Tibial nerve (tissue), 4 donors: ENCODE measurements around the gene TMEM207. TPM values are rescaled to one million over a fixed set of nuclear protein-coding genes. Genes with fewer than 3 reads are reported as not detected.

Experiments used
- DNase-seq, 2 donors: peaks; one replicate each; pipeline ENCODE4 v3.0.0-alpha.2; 2019; ENCODE audit warnings: low spot score in 2 of 2
- H3K27ac ChIP-seq, 4 donors: fragments of 200-600 bp; sonication (generic) in 3 of 4; one replicate each; pipeline ENCODE4 v1.5.1; 2017 to 2019; ENCODE audit warnings: mild to moderate bottlenecking in 1 of 4
- H3K27me3 ChIP-seq, 2 donors: fragments of 200-600 bp; sonication (generic) in 1 of 2; one replicate each; pipeline versions ENCODE4 v1.5.1 to v1.6.0; 2017 to 2019
- H3K36me3 ChIP-seq, 3 donors: fragments of 200-600 bp; sonication (generic); one replicate each; pipeline ENCODE4 v1.5.1; 2018 to 2019
- H3K4me1 ChIP-seq, 4 donors: fragments of 200-600 bp; sonication (generic) in 3 of 4; one replicate each; pipeline ENCODE4 v1.5.1; 2017 to 2019
- H3K4me3 ChIP-seq, 4 donors: fragments of 200-600 bp; sonication (generic) in 3 of 4; one replicate each; pipeline ENCODE4 v1.5.1; 2017 to 2019; ENCODE audit warnings: mild to moderate bottlenecking in 1 of 4, moderate library complexity in 1 of 4
- H3K9me3 ChIP-seq, 4 donors: fragments of 200-600 bp; sonication (generic) in 3 of 4; one replicate each; pipeline ENCODE4 v1.5.1; 2017 to 2019
- CTCF ChIP-seq, 5 experiments: fragments of 200-600 bp in 3 of 5; fragments of 450-650 bp in 2 of 5; sonication (generic) in 3 of 5; IDR thresholded peaks; one replicate each; pipeline ENCODE4 v1.5.1; 2016 to 2019; ENCODE audit warnings: antibody characterized with exemption in 5 of 5, mild to moderate bottlenecking in 3 of 5, moderate library complexity in 2 of 5
- EP300 ChIP-seq, 2 donors: sonication (generic); formaldehyde crosslinking; IDR thresholded peaks; one replicate each; pipeline ENCODE4 v1.6.1; 2017; ENCODE audit warnings: antibody characterized with exemption in 2 of 2, mild to moderate bottlenecking in 1 of 2
- POLR2A ChIP-seq, 2 donors: fragments of 450-650 bp; IDR thresholded peaks; one replicate each; pipeline ENCODE4 v1.6.1; 2017; ENCODE audit warnings: antibody characterized with exemption in 2 of 2, mild to moderate bottlenecking in 2 of 2, moderate library complexity in 2 of 2
- WGBS, 2 donors: methylation state at CpG; one replicate each; pipeline ENCODE4 v1.1.5; 2018; 5-methylcytosine and 5-hydroxymethylcytosine counted together
- total RNA-seq, 4 donors: library from RNA; depleted of rRNA; stranded (reverse); fragments of >200 nt; gene quantifications; one replicate each; pipeline ENCODE4 v1.1.0, GENCODE V29; 2016

The TMEM207 gene
- total RNA-seq, 4 donors from 2014 or later = not detected

GRCh38 chr3:190436331-190436730, 13.4 kb downstream of the TMEM207 start:
- Histone ChIP-seq H3K27ac (no peak overlapping the region), H3K4me1 (no peaks in the 10 kb centered on the region), H3K4me3 (no peak overlapping the region), H3K36me3 (no peaks in the 10 kb centered on the region), H3K9me3 (no peaks in the 10 kb centered on the region), H3K27me3 (no peaks in the 10 kb centered on the region)
- TF ChIP-seq POLR2A (IDR thresholded peaks at IDR 0.05) (no peak), EP300 (IDR thresholded peaks at IDR 0.05) (no peak), CTCF (IDR thresholded peaks at IDR 0.05) (no peak)
- no peak for DNase-seq
- 69 to 71% methylated on average over 2 of the region's 2 CpGs for WGBS, 2 donors

GRCh38 chr3:190435618-190436017, 14.1 kb downstream of the TMEM207 start:
- DNase-seq = no peak
- Histone ChIP-seq H3K4me3 (no peak overlapping the region), H3K36me3 (no peaks in the 10 kb centered on the region), H3K9me3 (no peaks in the 10 kb centered on the region), H3K4me1 (no peaks in the 10 kb centered on the region), H3K27me3 (no peaks in the 10 kb centered on the region), H3K27ac (no peak overlapping the region)
- TF ChIP-seq POLR2A (IDR thresholded peaks at IDR 0.05) = no peak
- TF ChIP-seq CTCF (IDR thresholded peaks at IDR 0.05) = no peak
- no peak for TF ChIP-seq EP300 (IDR thresholded peaks at IDR 0.05)
- 62 to 65% methylated on average over 3 of the region's 3 CpGs for WGBS, 2 donors

- WGBS, 2 donors = 90 to 93% methylated on average over 4 of the region's 4 CpGs
- no peaks in the 10 kb centered on the region for H3K36me3 ChIP-seq
- TF ChIP-seq CTCF (IDR thresholded peaks at IDR 0.05) = no peak
- no peak for TF ChIP-seq POLR2A (IDR thresholded peaks at IDR 0.05)
- no peak for TF ChIP-seq EP300 (IDR thresholded peaks at IDR 0.05)
Observed at GRCh38 chr3:190433626-190434025, 16.1 kb downstream of the TMEM207 start.

GRCh38 chr3:190432216-190432615, 17.5 kb downstream of the TMEM207 start:
- no peak overlapping the region for H3K4me3 ChIP-seq

More at GRCh38 chr3:190433626-190434025, 16.1 kb downstream of the TMEM207 start:
- H3K9me3 ChIP-seq = no peaks in the 10 kb centered on the region
- no peak overlapping the region for H3K4me3 ChIP-seq
- H3K4me1 ChIP-seq = no peaks in the 10 kb centered on the region
- H3K27me3 ChIP-seq = no peaks in the 10 kb centered on the region
- no peak for DNase-seq
- H3K27ac ChIP-seq = no peak overlapping the region

GRCh38 chr3:190430906-190431305, 18.8 kb downstream of the TMEM207 start:
- 86 to 87% methylated on average over 2 of the region's 2 CpGs for WGBS, 2 donors
- no peak for TF ChIP-seq POLR2A (IDR thresholded peaks at IDR 0.05)
- no peak for TF ChIP-seq EP300 (IDR thresholded peaks at IDR 0.05)
- no peak for TF ChIP-seq CTCF (IDR thresholded peaks at IDR 0.05)

More at GRCh38 chr3:190432216-190432615, 17.5 kb downstream of the TMEM207 start:
- H3K27ac ChIP-seq = no peak overlapping the region
- H3K36me3 ChIP-seq = no peaks in the 10 kb centered on the region
- no peaks in the 10 kb centered on the region for H3K27me3 ChIP-seq
- no peak for DNase-seq
- H3K9me3 ChIP-seq = no peaks in the 10 kb centered on the region
- H3K4me1 ChIP-seq = no peaks in the 10 kb centered on the region
- TF ChIP-seq CTCF (IDR thresholded peaks at IDR 0.05) (no peak), EP300 (IDR thresholded peaks at IDR 0.05) (no peak), POLR2A (IDR thresholded peaks at IDR 0.05) (no peak)

More at GRCh38 chr3:190430906-190431305, 18.8 kb downstream of the TMEM207 start:
- DNase-seq = no peak
- H3K27ac ChIP-seq = no peak overlapping the region
- H3K4me1 ChIP-seq = no peaks in the 10 kb centered on the region
- H3K9me3 ChIP-seq = no peaks in the 10 kb centered on the region
- no peaks in the 10 kb centered on the region for H3K36me3 ChIP-seq
- H3K27me3 ChIP-seq = no peaks in the 10 kb centered on the region
- H3K4me3 ChIP-seq = no peak overlapping the region
